Measurements from ENCODE around the gene ZMYND11.

The ZMYND11 gene

GRCh38 chr10:201328-201771 is 66.1 kb downstream of the ZMYND11 start:
- DNase-seq, result peak; percentile 63

- no peak for DNase-seq
Measured at GRCh38 chr10:208616-209015, 73.4 kb downstream of the ZMYND11 start.

GRCh38 chr10:209357-209756 is 74.1 kb downstream of the ZMYND11 start:
- no peak for DNase-seq

GRCh38 chr10:210297-210696 is 75.0 kb downstream of the ZMYND11 start:
- no peak for DNase-seq

GRCh38 chr10:215444-215843 is 80.2 kb downstream of the ZMYND11 start:
- DNase-seq, result no peak

GRCh38 chr10:218798-219197 is 83.5 kb downstream of the ZMYND11 start:
- peak; percentile 51 for DNase-seq

- DNase-seq, result peak; percentile 25
Measured at GRCh38 chr10:219731-220472, 84.6 kb downstream of the ZMYND11 start.

GRCh38 chr10:224571-224970 is 89.3 kb downstream of the ZMYND11 start:
- no peak for DNase-seq

- no peak for DNase-seq
Measured at GRCh38 chr10:226018-226417, 90.8 kb downstream of the ZMYND11 start.

GRCh38 chr10:227014-227413 is 91.8 kb downstream of the ZMYND11 start:
- DNase-seq, result peak; percentile 13

GRCh38 chr10:228366-228765 is 93.1 kb downstream of the ZMYND11 start:
- no peak for DNase-seq

- DNase-seq, result peak; percentile 10
Measured at GRCh38 chr10:230758-231157, 95.5 kb downstream of the ZMYND11 start.

GRCh38 chr10:232061-232460 is 96.8 kb downstream of the ZMYND11 start:
- DNase-seq, result no peak

GRCh38 chr10:232878-233277 is 97.6 kb downstream of the ZMYND11 start:
- no peak for DNase-seq

GRCh38 chr10:234708-235406 is 99.6 kb downstream of the ZMYND11 start:
- DNase-seq, result no peak

GRCh38 chr10:235915-236314 is 100.7 kb downstream of the ZMYND11 start:
- no peak for DNase-seq

GRCh38 chr10:239109-239508 is 103.9 kb downstream of the ZMYND11 start:
- DNase-seq, result no peak

- DNase-seq, result no peak
Measured at GRCh38 chr10:241451-241850, 106.2 kb downstream of the ZMYND11 start.

- no peak for DNase-seq
Measured at GRCh38 chr10:241966-242643, 106.8 kb downstream of the ZMYND11 start.

GRCh38 chr10:244227-244626 is 109.0 kb downstream of the ZMYND11 start:
- DNase-seq, result no peak

GRCh38 chr10:246431-246830 is 111.2 kb downstream of the ZMYND11 start:
- DNase-seq, result no peak

GRCh38 chr10:247480-247879 is 112.2 kb downstream of the ZMYND11 start:
- no peak for DNase-seq

GRCh38 chr10:248307-248706 is 113.1 kb downstream of the ZMYND11 start:
- DNase-seq, result no peak

Measured in fibroblast of upper back skin (primary cell).